ENCODE data around the gene ABCA7. TPM values are rescaled to one million over a fixed set of nuclear protein-coding genes. Genes with fewer than 3 reads are reported as not detected.

The ABCA7 gene
- total and polyA plus RNA-seq, 2 of the 13 experiments (the other 11 are each of a cell fraction or from before 2014, with no cell fraction given): 4.4 to 32.4 TPM

DNA sequence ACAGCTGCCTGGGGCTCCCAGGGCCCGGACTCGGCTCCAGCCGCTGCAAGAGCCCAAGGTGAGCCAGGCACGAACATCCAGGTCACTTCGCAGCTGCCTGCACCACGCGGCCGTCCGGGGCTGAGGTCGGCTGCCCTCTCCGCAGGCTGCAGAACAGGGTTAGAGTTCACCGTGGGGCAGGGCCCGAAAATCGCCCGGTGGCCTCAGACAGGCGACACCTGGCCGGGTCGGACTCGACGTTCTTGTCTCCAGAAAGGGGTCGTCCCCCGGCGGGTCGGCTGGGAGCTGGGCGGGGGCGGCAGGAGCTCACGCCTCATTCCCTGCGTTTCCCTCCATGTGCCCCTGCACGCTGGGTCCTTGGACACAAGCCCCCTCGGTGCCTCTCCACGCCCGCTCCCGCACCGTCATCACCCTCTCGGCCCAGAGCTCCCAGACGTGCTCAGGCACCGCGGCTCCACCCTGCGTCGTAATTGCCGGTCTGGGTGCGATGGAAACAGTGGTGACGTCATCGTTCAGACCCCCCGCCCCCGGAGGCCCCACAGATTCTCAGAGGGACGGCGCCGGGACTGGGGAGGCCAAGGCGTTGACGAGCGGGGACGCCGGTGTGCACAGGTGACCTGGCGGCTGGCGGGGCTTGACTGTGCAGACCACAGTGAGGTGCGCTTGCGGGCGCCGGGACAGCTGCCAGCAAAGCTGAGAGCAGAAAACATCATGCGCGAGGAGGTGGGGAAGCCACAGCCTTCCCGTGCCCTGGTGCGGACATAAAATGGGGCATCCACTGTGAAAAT, 43.7 kb upstream of the ABCA7 start (continued):
- TF ChIP-seq, protein P1, sequence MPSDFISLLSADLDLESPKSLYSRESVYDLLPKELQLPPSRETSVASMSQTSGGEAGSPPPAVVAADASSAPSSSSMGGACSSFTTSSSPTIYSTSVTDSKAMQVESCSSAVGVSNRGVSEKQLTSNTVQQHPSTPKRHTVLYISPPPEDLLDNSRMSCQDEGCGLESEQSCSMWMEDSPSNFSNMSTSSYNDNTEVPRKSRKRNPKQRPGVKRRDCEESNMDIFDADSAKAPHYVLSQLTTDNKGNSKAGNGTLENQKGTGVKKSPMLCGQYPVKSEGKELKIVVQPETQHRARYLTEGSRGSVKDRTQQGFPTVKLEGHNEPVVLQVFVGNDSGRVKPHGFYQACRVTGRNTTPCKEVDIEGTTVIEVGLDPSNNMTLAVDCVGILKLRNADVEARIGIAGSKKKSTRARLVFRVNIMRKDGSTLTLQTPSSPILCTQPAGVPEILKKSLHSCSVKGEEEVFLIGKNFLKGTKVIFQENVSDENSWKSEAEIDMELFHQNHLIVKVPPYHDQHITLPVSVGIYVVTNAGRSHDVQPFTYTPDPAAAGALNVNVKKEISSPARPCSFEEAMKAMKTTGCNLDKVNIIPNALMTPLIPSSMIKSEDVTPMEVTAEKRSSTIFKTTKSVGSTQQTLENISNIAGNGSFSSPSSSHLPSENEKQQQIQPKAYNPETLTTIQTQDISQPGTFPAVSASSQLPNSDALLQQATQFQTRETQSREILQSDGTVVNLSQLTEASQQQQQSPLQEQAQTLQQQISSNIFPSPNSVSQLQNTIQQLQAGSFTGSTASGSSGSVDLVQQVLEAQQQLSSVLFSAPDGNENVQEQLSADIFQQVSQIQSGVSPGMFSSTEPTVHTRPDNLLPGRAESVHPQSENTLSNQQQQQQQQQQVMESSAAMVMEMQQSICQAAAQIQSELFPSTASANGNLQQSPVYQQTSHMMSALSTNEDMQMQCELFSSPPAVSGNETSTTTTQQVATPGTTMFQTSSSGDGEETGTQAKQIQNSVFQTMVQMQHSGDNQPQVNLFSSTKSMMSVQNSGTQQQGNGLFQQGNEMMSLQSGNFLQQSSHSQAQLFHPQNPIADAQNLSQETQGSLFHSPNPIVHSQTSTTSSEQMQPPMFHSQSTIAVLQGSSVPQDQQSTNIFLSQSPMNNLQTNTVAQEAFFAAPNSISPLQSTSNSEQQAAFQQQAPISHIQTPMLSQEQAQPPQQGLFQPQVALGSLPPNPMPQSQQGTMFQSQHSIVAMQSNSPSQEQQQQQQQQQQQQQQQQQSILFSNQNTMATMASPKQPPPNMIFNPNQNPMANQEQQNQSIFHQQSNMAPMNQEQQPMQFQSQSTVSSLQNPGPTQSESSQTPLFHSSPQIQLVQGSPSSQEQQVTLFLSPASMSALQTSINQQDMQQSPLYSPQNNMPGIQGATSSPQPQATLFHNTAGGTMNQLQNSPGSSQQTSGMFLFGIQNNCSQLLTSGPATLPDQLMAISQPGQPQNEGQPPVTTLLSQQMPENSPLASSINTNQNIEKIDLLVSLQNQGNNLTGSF (CRISPR knock-in tag; IDR thresholded peaks at IDR 0.05): no peak
- TF ChIP-seq, protein P2, sequence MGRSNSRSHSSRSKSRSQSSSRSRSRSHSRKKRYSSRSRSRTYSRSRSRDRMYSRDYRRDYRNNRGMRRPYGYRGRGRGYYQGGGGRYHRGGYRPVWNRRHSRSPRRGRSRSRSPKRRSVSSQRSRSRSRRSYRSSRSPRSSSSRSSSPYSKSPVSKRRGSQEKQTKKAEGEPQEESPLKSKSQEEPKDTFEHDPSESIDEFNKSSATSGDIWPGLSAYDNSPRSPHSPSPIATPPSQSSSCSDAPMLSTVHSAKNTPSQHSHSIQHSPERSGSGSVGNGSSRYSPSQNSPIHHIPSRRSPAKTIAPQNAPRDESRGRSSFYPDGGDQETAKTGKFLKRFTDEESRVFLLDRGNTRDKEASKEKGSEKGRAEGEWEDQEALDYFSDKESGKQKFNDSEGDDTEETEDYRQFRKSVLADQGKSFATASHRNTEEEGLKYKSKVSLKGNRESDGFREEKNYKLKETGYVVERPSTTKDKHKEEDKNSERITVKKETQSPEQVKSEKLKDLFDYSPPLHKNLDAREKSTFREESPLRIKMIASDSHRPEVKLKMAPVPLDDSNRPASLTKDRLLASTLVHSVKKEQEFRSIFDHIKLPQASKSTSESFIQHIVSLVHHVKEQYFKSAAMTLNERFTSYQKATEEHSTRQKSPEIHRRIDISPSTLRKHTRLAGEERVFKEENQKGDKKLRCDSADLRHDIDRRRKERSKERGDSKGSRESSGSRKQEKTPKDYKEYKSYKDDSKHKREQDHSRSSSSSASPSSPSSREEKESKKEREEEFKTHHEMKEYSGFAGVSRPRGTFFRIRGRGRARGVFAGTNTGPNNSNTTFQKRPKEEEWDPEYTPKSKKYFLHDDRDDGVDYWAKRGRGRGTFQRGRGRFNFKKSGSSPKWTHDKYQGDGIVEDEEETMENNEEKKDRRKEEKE (IDR thresholded peaks at IDR 0.05): no peak
- TF ChIP-seq ZNF709 (CRISPR knock-in tag; IDR thresholded peaks at IDR 0.05): no peak
- TF ChIP-seq ZNF205 (CRISPR knock-in tag; IDR thresholded peaks at IDR 0.05): no peak
- TF ChIP-seq U2AF2 (IDR thresholded peaks at IDR 0.05; ENCODE audit: low read depth, low read length): no peak
- TF ChIP-seq ETV5 (CRISPR knock-in tag; IDR thresholded peaks at IDR 0.05; ENCODE audit: borderline replicate concordance): no peak
- TF ChIP-seq ZNF720 (CRISPR knock-in tag; IDR thresholded peaks at IDR 0.05): no peak
- TF ChIP-seq, protein P3, sequence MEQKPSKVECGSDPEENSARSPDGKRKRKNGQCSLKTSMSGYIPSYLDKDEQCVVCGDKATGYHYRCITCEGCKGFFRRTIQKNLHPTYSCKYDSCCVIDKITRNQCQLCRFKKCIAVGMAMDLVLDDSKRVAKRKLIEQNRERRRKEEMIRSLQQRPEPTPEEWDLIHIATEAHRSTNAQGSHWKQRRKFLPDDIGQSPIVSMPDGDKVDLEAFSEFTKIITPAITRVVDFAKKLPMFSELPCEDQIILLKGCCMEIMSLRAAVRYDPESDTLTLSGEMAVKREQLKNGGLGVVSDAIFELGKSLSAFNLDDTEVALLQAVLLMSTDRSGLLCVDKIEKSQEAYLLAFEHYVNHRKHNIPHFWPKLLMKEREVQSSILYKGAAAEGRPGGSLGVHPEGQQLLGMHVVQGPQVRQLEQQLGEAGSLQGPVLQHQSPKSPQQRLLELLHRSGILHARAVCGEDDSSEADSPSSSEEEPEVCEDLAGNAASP (CRISPR knock-in tag; IDR thresholded peaks at IDR 0.05; ENCODE audit: borderline replicate concordance): 0 out of 2 replicates have a peak, but pooled peaks have one; percentile 4
- TF ChIP-seq CREB1 (IDR thresholded peaks at IDR 0.05): peak; percentile 98
- no peak for TF ChIP-seq CREB1 (CRISPR knock-in tag; IDR thresholded peaks at IDR 0.05)
- TF ChIP-seq ZNF616 (CRISPR knock-in tag; IDR thresholded peaks at IDR 0.05; ENCODE audit: low read depth): no peak
- no peak for TF ChIP-seq SRSF1 (optimal IDR thresholded peaks at IDR 0.05; ENCODE audit: low read depth, low read length)
- no peak for TF ChIP-seq MAFG (CRISPR knock-in tag; IDR thresholded peaks at IDR 0.05)
- no peak for TF ChIP-seq FOXC1 (CRISPR knock-in tag; IDR thresholded peaks at IDR 0.05; ENCODE audit: borderline replicate concordance)
- TF ChIP-seq, protein P4, sequence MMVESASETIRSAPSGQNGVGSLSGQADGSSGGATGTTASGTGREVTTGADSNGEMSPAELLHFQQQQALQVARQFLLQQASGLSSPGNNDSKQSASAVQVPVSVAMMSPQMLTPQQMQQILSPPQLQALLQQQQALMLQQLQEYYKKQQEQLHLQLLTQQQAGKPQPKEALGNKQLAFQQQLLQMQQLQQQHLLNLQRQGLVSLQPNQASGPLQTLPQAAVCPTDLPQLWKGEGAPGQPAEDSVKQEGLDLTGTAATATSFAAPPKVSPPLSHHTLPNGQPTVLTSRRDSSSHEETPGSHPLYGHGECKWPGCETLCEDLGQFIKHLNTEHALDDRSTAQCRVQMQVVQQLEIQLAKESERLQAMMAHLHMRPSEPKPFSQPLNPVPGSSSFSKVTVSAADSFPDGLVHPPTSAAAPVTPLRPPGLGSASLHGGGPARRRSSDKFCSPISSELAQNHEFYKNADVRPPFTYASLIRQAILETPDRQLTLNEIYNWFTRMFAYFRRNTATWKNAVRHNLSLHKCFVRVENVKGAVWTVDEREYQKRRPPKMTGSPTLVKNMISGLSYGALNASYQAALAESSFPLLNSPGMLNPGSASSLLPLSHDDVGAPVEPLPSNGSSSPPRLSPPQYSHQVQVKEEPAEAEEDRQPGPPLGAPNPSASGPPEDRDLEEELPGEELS (CRISPR knock-in tag; IDR thresholded peaks at IDR 0.05): no peak
- TF ChIP-seq ZNF619 (CRISPR knock-in tag; IDR thresholded peaks at IDR 0.05): no peak

Measured in HepG2 (cell line).